Erythroblast (primary cell): ENCODE results near the gene SRGAP2.
"Not testable (repeated sequence)": the region's sequence is repeated elsewhere in the genome, so short reads cannot be mapped to it uniquely, and the experiment has no call there.

ENCODE experiments used
- GATA1 ChIP-seq: IDR thresholded peaks from 2 replicates; pipeline ENCODE4 v1.6.1; 2011; ENCODE audit warnings: low read depth, mild to moderate bottlenecking, control low read depth, low read length, moderate library complexity
- POLR2A ChIP-seq: IDR thresholded peaks from 2 replicates; pipeline ENCODE4 v1.6.1; 2011; ENCODE audit warnings: mild to moderate bottlenecking, low read length

- TF ChIP-seq POLR2A, GATA1: not testable (repeated sequence)
Observed at GRCh38 chr1:206210802-206211201, 7.5 kb downstream of the SRGAP2 start.
